HepG2 (cell line): ENCODE data around the gene REPIN1. TPM values are rescaled to one million over a fixed set of nuclear protein-coding genes. Genes with fewer than 3 reads are reported as not detected.

ENCODE experiments used
- ATF7-NPFF ChIP-seq: sonication (generic); formaldehyde crosslinking; IDR thresholded peaks from 2 replicates; pipeline ENCODE4 v1.8.1; 2023; ENCODE audit warnings: mild to moderate bottlenecking, low read depth, missing genetic modification reagents, moderate library complexity
- CBX2 ChIP-seq, 2 experiments: fragments of 200-600 bp in 1 of 2; sonication (generic); formaldehyde crosslinking in 1 of 2; IDR thresholded peaks; 2 replicates each; pipeline versions ENCODE4 v1.7.0 to v1.8.1; 2018 to 2022; ENCODE audit warnings: low read depth in 2 of 2, low read length in 1 of 2, mild to moderate bottlenecking in 1 of 2, missing genetic modification reagents in 1 of 2
- FOXP4 ChIP-seq: sonication (generic); formaldehyde crosslinking; IDR thresholded peaks from 2 replicates; pipeline ENCODE4 v1.4.0; 2020; ENCODE audit warnings: missing genetic modification reagents
- GATA4 ChIP-seq: sonication (generic); IDR thresholded peaks from 2 replicates; pipeline ENCODE4 v1.6.1; 2016; ENCODE audit warnings: antibody characterized with exemption, low read depth, borderline replicate concordance
- IRF2 ChIP-seq: IDR thresholded peaks from 2 replicates; pipeline ENCODE4 v1.6.1; 2018; ENCODE audit warnings: missing genetic modification reagents, missing compliant biosample characterization
- KLF11 ChIP-seq: IDR thresholded peaks from 2 replicates; pipeline ENCODE4 v1.6.1; 2016; ENCODE audit warnings: missing compliant biosample characterization
- PBX3 ChIP-seq: sonication (generic); formaldehyde crosslinking; IDR thresholded peaks from 2 replicates; pipeline ENCODE4 v1.8.1; 2023; ENCODE audit warnings: missing genetic modification reagents, inconsistent platforms, borderline replicate concordance
- RARA ChIP-seq: IDR thresholded peaks from 2 replicates; pipeline ENCODE4 v1.6.1; 2016; ENCODE audit warnings: missing genetic modification reagents, missing compliant biosample characterization
- SOX5 ChIP-seq: IDR thresholded peaks from 2 replicates; pipeline ENCODE4 v1.6.1; 2016; ENCODE audit warnings: borderline replicate concordance
- YY1 ChIP-seq: IDR thresholded peaks from 2 replicates; pipeline ENCODE4 v1.6.1; 2011; ENCODE audit warnings: low read length, low read depth, moderate library complexity, mild to moderate bottlenecking; ENCODE audit not compliant: insufficient read depth, insufficient replicate concordance
- polyA plus RNA-seq, 8 experiments: library from polyadenylated mRNA; depleted of rRNA in 3 of 8; stranded (reverse) in 7 of 8; unstranded in 1 of 8; fragments of >200 nt; fragmentation: Illumina TruSeq in 4 of 8; extraction: Trizol in 4 of 8; gene quantifications; 2 replicates each; pipeline versions ENCODE4 v1.2.1 to v1.2.3, GENCODE V29; 2011 to 2016; ENCODE audit warnings: low read depth in 4 of 8, missing spikeins in 1 of 8, mixed read lengths in 1 of 8; ENCODE audit not compliant: insufficient read depth in 1 of 8
- total RNA-seq, 5 experiments: library from RNA; depleted of rRNA; stranded (reverse); fragments of >200 nt; fragmentation: Illumina TruSeq; extraction: Trizol; gene quantifications; 2 replicates each; pipeline ENCODE4 v1.2.3, GENCODE V29; 2016; ENCODE audit warnings: low read depth in 1 of 5
- TF ChIP-seq, protein P1 (sequence below): sonication (generic); formaldehyde crosslinking; IDR thresholded peaks from 2 replicates; pipeline ENCODE4 v1.9.0; 2022; ENCODE audit warnings: low read depth, missing genetic modification reagents
- TF ChIP-seq, protein P2 (sequence below): sonication (generic); formaldehyde crosslinking; IDR thresholded peaks from 2 replicates; pipeline ENCODE4 v1.4.0; 2020; ENCODE audit warnings: missing genetic modification reagents
- TF ChIP-seq, protein P3 (sequence below): sonication (generic); formaldehyde crosslinking; IDR thresholded peaks from 2 replicates; pipeline ENCODE4 v1.4.0; 2020; ENCODE audit warnings: low read depth, mild to moderate bottlenecking, missing genetic modification reagents
- TF ChIP-seq, protein P4 (sequence below): IDR thresholded peaks from 2 replicates; pipeline ENCODE4 v1.6.1; 2012; ENCODE audit warnings: inconsistent platforms

The REPIN1 gene
- total and polyA plus RNA-seq, 2 of the 13 experiments (the other 11 are each of a cell fraction or from before 2014, with no cell fraction given): 69.9 to 108 TPM

- peak; percentile 20; the same call in 1 of the 2 replicates for TF ChIP-seq FOXP4 (CRISPR knock-in tag)
- TF ChIP-seq, protein P1, sequence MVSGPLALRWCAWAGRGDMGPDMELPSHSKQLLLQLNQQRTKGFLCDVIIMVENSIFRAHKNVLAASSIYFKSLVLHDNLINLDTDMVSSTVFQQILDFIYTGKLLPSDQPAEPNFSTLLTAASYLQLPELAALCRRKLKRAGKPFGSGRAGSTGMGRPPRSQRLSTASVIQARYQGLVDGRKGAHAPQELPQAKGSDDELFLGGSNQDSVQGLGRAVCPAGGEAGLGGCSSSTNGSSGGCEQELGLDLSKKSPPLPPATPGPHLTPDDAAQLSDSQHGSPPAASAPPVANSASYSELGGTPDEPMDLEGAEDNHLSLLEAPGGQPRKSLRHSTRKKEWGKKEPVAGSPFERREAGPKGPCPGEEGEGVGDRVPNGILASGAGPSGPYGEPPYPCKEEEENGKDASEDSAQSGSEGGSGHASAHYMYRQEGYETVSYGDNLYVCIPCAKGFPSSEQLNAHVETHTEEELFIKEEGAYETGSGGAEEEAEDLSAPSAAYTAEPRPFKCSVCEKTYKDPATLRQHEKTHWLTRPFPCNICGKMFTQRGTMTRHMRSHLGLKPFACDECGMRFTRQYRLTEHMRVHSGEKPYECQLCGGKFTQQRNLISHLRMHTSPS (CRISPR knock-in tag): peak; percentile 77
- TF ChIP-seq, protein P2, sequence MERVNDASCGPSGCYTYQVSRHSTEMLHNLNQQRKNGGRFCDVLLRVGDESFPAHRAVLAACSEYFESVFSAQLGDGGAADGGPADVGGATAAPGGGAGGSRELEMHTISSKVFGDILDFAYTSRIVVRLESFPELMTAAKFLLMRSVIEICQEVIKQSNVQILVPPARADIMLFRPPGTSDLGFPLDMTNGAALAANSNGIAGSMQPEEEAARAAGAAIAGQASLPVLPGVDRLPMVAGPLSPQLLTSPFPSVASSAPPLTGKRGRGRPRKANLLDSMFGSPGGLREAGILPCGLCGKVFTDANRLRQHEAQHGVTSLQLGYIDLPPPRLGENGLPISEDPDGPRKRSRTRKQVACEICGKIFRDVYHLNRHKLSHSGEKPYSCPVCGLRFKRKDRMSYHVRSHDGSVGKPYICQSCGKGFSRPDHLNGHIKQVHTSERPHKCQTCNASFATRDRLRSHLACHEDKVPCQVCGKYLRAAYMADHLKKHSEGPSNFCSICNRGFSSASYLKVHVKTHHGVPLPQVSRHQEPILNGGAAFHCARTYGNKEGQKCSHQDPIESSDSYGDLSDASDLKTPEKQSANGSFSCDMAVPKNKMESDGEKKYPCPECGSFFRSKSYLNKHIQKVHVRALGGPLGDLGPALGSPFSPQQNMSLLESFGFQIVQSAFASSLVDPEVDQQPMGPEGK (CRISPR knock-in tag): peak; percentile 88
- 0 out of 2 replicates have a peak, but pooled peaks have one; percentile 7 for TF ChIP-seq RARA (CRISPR knock-in tag)
- TF ChIP-seq, protein P3, sequence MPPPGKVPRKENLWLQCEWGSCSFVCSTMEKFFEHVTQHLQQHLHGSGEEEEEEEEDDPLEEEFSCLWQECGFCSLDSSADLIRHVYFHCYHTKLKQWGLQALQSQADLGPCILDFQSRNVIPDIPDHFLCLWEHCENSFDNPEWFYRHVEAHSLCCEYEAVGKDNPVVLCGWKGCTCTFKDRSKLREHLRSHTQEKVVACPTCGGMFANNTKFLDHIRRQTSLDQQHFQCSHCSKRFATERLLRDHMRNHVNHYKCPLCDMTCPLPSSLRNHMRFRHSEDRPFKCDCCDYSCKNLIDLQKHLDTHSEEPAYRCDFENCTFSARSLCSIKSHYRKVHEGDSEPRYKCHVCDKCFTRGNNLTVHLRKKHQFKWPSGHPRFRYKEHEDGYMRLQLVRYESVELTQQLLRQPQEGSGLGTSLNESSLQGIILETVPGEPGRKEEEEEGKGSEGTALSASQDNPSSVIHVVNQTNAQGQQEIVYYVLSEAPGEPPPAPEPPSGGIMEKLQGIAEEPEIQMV (CRISPR knock-in tag): no peak
- TF ChIP-seq, protein P4, sequence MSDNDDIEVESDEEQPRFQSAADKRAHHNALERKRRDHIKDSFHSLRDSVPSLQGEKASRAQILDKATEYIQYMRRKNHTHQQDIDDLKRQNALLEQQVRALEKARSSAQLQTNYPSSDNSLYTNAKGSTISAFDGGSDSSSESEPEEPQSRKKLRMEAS: peak; percentile 79
- TF ChIP-seq IRF2 (CRISPR knock-in tag): peak; percentile 66; the same call in 1 of the 2 replicates
- TF ChIP-seq GATA4: peak; percentile 51; the same call in 1 of the 2 replicates
- TF ChIP-seq PBX3 (CRISPR knock-in tag): peak; percentile 55; the same call in 1 of the 2 replicates
- 0 out of 2 replicates have a peak, but pooled peaks have one; percentile 22 for TF ChIP-seq KLF11 (CRISPR knock-in tag)
- TF ChIP-seq ATF7-NPFF (CRISPR knock-in tag): peak; percentile 61; the same call in 1 of the 2 replicates
- TF ChIP-seq YY1: peak; percentile 71
- no peak for TF ChIP-seq CBX2 (IDR thresholded peaks at IDR 0.05; ENCODE audit: low read depth, low read length)
- TF ChIP-seq CBX2 (CRISPR knock-in tag; IDR thresholded peaks at IDR 0.05; ENCODE audit: low read depth): no peak
- peak; percentile 59 for TF ChIP-seq SOX5 (CRISPR knock-in tag)
These were observed 10.3 kb downstream of the REPIN1 start, which contains the start of gene ZNF775 (continued) for GRCh38 chr7:150378853-150379440.
